Measurements from ENCODE around the gene AFAP1.

Gene AFAP1

DNA sequence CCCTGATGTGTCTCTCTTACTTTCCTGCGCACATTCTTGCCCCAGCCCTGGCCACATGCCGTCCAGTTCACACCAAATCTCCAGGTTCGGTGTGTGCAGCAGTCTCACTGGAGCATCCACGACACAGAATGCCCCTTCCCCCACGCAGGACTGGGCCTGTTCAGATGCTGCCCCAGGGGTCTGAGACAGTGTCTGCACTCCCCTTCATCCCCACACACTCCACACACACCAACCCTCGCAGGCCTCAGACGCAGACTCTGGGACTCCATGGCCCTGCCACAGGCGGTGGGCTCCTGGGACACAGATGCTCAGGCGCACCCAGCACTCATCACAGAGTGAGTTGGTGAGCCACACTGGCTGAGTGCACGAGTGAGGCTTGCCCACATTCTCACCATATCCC, 83.9 kb downstream of the AFAP1 start:
- no peak overlapping the region for H3K9ac ChIP-seq
- H3K79me2 ChIP-seq: peaks cover 30% of the 10 kb centered on the region
- no peak overlapping the region for H2AFZ ChIP-seq
- H3K4me3 ChIP-seq (ENCODE audit: low read depth, low read length): no peak overlapping the region
- no peaks in the 10 kb centered on the region for H3K27me3 ChIP-seq (ENCODE audit: control insufficient read depth, insufficient read depth, low read length)
- TF ChIP-seq, protein P1, sequence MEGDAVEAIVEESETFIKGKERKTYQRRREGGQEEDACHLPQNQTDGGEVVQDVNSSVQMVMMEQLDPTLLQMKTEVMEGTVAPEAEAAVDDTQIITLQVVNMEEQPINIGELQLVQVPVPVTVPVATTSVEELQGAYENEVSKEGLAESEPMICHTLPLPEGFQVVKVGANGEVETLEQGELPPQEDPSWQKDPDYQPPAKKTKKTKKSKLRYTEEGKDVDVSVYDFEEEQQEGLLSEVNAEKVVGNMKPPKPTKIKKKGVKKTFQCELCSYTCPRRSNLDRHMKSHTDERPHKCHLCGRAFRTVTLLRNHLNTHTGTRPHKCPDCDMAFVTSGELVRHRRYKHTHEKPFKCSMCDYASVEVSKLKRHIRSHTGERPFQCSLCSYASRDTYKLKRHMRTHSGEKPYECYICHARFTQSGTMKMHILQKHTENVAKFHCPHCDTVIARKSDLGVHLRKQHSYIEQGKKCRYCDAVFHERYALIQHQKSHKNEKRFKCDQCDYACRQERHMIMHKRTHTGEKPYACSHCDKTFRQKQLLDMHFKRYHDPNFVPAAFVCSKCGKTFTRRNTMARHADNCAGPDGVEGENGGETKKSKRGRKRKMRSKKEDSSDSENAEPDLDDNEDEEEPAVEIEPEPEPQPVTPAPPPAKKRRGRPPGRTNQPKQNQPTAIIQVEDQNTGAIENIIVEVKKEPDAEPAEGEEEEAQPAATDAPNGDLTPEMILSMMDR (IDR thresholded peaks at IDR 0.05): no peak
- H3K27ac ChIP-seq: no peak overlapping the region
- no peaks in the 10 kb centered on the region for H3K9me3 ChIP-seq (ENCODE audit: control insufficient read depth, low read length)
- H3K4me1 ChIP-seq: peaks cover 3% of the 10 kb centered on the region
- no peak overlapping the region for H3K4me2 ChIP-seq (ENCODE audit: low read length)
- H3K36me3 ChIP-seq (ENCODE audit: control insufficient read depth, insufficient read depth, low read length): no peaks in the 10 kb centered on the region

DNA sequence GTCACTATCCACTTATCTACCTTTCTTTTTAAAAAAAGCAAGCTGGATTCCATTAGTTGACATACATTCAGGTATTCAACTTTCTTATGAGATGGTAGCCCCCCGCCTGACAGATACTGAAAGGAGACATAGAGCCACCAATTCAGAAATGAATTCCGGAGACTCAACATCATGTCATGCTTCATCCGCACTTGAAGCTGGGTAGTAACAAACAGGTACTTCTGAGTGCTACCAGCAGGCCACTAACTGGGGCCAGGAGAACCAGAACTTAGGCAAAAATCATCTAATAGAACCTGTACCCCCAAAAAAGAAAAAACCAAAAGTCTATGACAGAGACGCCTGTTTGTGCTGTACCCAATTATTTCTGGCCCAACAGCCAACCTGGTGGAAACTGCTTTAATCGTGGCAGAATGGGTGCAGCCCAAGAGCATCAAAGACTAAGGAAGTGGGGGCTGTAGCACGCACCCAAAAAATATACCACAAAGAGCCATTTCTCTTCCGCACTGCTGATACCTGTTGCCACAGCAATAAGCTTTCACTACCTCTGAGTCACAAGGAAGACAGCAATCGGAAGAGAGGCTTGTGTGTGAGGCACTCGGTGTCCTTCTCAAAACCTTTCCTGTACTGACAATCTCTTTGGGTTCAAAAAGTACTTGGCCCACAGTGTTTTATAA, 84.8 kb downstream of the AFAP1 start:
- no peak overlapping the region for H3K27ac ChIP-seq

DNA sequence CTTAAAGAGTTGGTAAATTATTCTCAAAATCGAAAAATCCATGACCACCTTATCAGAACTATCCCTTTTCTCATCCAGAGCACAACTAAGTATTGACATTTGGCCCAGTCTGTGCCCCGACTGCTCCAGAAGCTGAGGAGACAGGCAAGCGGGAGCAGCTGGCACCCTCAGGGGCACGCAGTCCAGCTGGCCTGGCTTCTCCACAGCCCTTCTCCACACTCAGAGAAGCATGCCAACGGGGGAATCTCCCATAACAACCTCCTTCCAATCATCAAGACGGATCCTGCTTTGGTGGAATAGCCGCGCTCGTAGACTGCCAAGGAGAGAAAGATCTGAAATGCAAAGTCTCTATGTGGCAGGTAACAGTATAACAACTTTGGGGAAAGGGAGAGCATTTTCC, 85.4 kb downstream of the AFAP1 start:
- peaks cover 35% of the 10 kb centered on the region for H3K79me2 ChIP-seq
- no peaks in the 10 kb centered on the region for H3K27me3 ChIP-seq (ENCODE audit: control insufficient read depth, insufficient read depth, low read length)
- no peaks in the 10 kb centered on the region for H3K36me3 ChIP-seq (ENCODE audit: control insufficient read depth, insufficient read depth, low read length)
- TF ChIP-seq, protein P1 (IDR thresholded peaks at IDR 0.05): no peak
- no peaks in the 10 kb centered on the region for H3K9me3 ChIP-seq (ENCODE audit: control insufficient read depth, low read length)
- no peak overlapping the region for H3K4me2 ChIP-seq (ENCODE audit: low read length)
- no peak overlapping the region for H3K9ac ChIP-seq
- peaks cover 5% of the 10 kb centered on the region for H3K4me1 ChIP-seq
- H2AFZ ChIP-seq: no peak overlapping the region
- H3K27ac ChIP-seq: no peak overlapping the region
- no peak overlapping the region for H3K4me3 ChIP-seq (ENCODE audit: low read depth, low read length)

More for the DNA sequence above, 84.8 kb downstream of the AFAP1 start:
- TF ChIP-seq, protein P1 (IDR thresholded peaks at IDR 0.05): no peak
- Histone ChIP-seq H3K9me3 (ENCODE audit: control insufficient read depth, low read length) (no peaks in the 10 kb centered on the region), H2AFZ (no peak overlapping the region), H3K4me1 (peaks cover 5% of the 10 kb centered on the region), H3K9ac (no peak overlapping the region), H3K27me3 (ENCODE audit: control insufficient read depth, insufficient read depth, low read length) (no peaks in the 10 kb centered on the region), H3K4me3 (ENCODE audit: low read depth, low read length) (no peak overlapping the region), H3K36me3 (ENCODE audit: control insufficient read depth, insufficient read depth, low read length) (no peaks in the 10 kb centered on the region), H3K4me2 (ENCODE audit: low read length) (no peak overlapping the region), H3K79me2 (peaks cover 34% of the 10 kb centered on the region)

DNA sequence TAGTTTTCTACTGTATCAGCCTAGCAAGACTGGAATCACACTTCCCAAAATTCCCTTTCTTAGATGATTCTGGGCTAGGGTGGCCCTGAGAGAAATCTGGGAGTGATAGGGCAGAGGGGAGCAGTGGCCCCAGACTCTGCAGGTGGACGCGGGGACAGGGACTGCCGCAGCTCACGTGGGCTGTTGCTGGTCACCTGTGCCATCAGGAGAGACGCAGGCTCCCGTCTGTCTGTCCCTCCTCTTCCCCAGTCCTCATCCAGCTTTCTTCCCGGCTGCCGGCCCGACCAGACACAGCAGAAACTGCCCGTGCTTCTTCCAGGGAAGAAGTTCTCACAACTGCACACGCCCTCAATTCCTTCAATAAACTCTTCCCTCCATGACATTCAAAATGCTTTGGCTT, 86.4 kb downstream of the AFAP1 start:
- H3K79me2 ChIP-seq: peaks cover 36% of the 10 kb centered on the region
- H2AFZ ChIP-seq: no peak overlapping the region
- no peak overlapping the region for H3K4me2 ChIP-seq (ENCODE audit: low read length)
- no peak overlapping the region for H3K27ac ChIP-seq
- peaks cover 5% of the 10 kb centered on the region for H3K4me1 ChIP-seq
- H3K27me3 ChIP-seq (ENCODE audit: control insufficient read depth, insufficient read depth, low read length): no peaks in the 10 kb centered on the region
- no peak overlapping the region for H3K4me3 ChIP-seq (ENCODE audit: low read depth, low read length)
- no peak overlapping the region for H3K9ac ChIP-seq
- no peaks in the 10 kb centered on the region for H3K9me3 ChIP-seq (ENCODE audit: control insufficient read depth, low read length)
- no peaks in the 10 kb centered on the region for H3K36me3 ChIP-seq (ENCODE audit: control insufficient read depth, insufficient read depth, low read length)
- TF ChIP-seq, protein P1 (IDR thresholded peaks at IDR 0.05): no peak

DNA sequence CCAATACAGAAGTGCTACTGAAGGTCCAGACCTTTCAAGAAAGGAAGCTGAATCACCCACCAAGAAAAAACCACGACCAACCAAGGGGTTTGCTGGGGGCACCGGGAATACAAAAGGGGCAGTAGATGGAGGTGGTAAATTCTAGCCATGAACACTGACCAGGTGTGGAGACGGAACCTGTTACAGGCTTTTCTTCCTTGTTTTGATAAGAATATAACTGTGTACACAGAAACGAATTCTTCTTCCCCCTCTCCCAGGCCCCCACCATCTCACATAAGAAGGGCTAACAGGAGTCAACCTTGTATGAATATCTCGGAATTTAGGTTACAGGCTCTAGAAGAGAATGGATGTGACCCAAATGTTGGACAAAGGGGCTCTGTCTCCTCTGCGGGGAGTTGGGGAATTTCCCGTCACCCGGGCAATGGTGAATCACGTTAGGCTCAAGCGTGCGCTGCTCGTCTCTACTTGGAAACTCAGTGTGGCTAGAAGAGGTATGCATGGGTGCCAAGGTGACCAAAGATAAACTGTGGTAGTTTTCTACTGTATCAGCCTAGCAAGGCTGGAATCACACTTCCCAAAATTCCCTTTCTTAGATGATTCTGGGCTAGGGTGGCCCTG, 87.0 kb downstream of the AFAP1 start:
- Histone ChIP-seq H3K79me2 (peaks cover 36% of the 10 kb centered on the region), H3K4me1 (peaks cover 5% of the 10 kb centered on the region), H3K27me3 (ENCODE audit: control insufficient read depth, insufficient read depth, low read length) (no peaks in the 10 kb centered on the region), H2AFZ (no peak overlapping the region), H3K4me3 (ENCODE audit: low read depth, low read length) (no peak overlapping the region), H3K36me3 (ENCODE audit: control insufficient read depth, insufficient read depth, low read length) (no peaks in the 10 kb centered on the region), H3K27ac (no peak overlapping the region), H3K9me3 (ENCODE audit: control insufficient read depth, low read length) (no peaks in the 10 kb centered on the region), H3K9ac (no peak overlapping the region), H3K4me2 (ENCODE audit: low read length) (no peak overlapping the region)
- TF ChIP-seq, protein P1 (IDR thresholded peaks at IDR 0.05): no peak
